Neural progenitor cell (in vitro differentiated cells): ENCODE results near the gene NOXA1. TPM values are rescaled to one million over a fixed set of nuclear protein-coding genes. Genes with fewer than 3 reads are reported as not detected.

Experiments used
- DNase-seq: peaks from one replicate; pipeline ENCODE4 v3.0.0-alpha.2; 2016; ENCODE audit warnings: low spot score
- H2AFZ ChIP-seq: fragments of 200-600 bp; sonication (generic); replicated peaks from 2 replicates; pipeline ENCODE4 v1.6.1; 2016; ENCODE audit warnings: antibody characterized with exemption
- H3F3A ChIP-seq: fragments of 200-600 bp; sonication (generic); 2 replicates; pipeline ENCODE4 v1.6.1; 2016; ENCODE audit warnings: antibody characterized with exemption, low read depth
- H3K27ac ChIP-seq: fragments of 200-600 bp; sonication (generic); 2 replicates; pipeline ENCODE4 v1.5.1; 2016; ENCODE audit warnings: mild to moderate bottlenecking
- H3K27me3 ChIP-seq: fragments of 200-600 bp; sonication (generic); 2 replicates; pipeline ENCODE4 v1.6.1; 2016; ENCODE audit warnings: mild to moderate bottlenecking, moderate library complexity
- H3K36me3 ChIP-seq: fragments of 200-600 bp; sonication (generic); 2 replicates; pipeline ENCODE4 v1.5.1; 2016
- H3K4me1 ChIP-seq: fragments of 200-600 bp; sonication (generic); 2 replicates; pipeline ENCODE4 v1.6.1; 2016; ENCODE audit warnings: mixed run types
- H3K4me2 ChIP-seq: fragments of 200-600 bp; sonication (generic); 2 replicates; pipeline ENCODE4 v1.6.1; 2016
- H3K4me3 ChIP-seq: fragments of 200-600 bp; sonication (generic); 2 replicates; pipeline ENCODE4 v1.5.1; 2016
- H3K79me2 ChIP-seq: fragments of 200-600 bp; sonication (generic); 2 replicates; pipeline ENCODE4 v1.6.1; 2016; ENCODE audit warnings: low read depth
- H3K9ac ChIP-seq: fragments of 200-600 bp; sonication (generic); 2 replicates; pipeline ENCODE4 v1.6.1; 2016
- H3K9me3 ChIP-seq: fragments of 200-600 bp; sonication (generic); 2 replicates; pipeline ENCODE4 v1.5.1; 2016; ENCODE audit warnings: low read depth
- H4K20me1 ChIP-seq: fragments of 200-600 bp; sonication (generic); 2 replicates; pipeline ENCODE4 v1.6.1; 2016; ENCODE audit warnings: low read depth
- H3K27ac Mint-ChIP-seq: 3 replicates; pipeline ENCODE4 v1.8.0; 2021; ENCODE audit warnings: mixed read lengths
- H3K27me3 Mint-ChIP-seq: 2 replicates; pipeline ENCODE4 v1.8.0; 2022; ENCODE audit warnings: low read depth, mild to moderate bottlenecking, inconsistent platforms, moderate library complexity, mixed read lengths; ENCODE audit not compliant: insufficient read depth
- H3K36me3 Mint-ChIP-seq: 3 replicates; pipeline ENCODE4 v1.8.0; 2021; ENCODE audit warnings: mixed read lengths
- H3K4me1 Mint-ChIP-seq: 3 replicates; pipeline ENCODE4 v1.8.0; 2021; ENCODE audit warnings: mixed read lengths
- H3K4me3 Mint-ChIP-seq: 3 replicates; pipeline ENCODE4 v1.8.0; 2021; ENCODE audit warnings: mild to moderate bottlenecking, moderate library complexity, mixed read lengths
- H3K9me3 Mint-ChIP-seq: 3 replicates; pipeline ENCODE4 v1.8.0; 2020; ENCODE audit warnings: mixed read lengths
- EZH2 ChIP-seq: fragments of 200-600 bp; sonication (generic); IDR thresholded peaks from 2 replicates; pipeline ENCODE4 v1.6.1; 2017; ENCODE audit warnings: antibody characterized with exemption, mild to moderate bottlenecking, moderate library complexity
- EZH2phosphoT487 ChIP-seq: fragments of 200-600 bp; sonication (generic); IDR thresholded peaks from 2 replicates; pipeline ENCODE4 v1.6.1; 2017; ENCODE audit warnings: antibody characterized with exemption
- total RNA-seq: library from RNA; depleted of rRNA; stranded (reverse); fragments of >200 nt; gene quantifications from 2 replicates; pipeline ENCODE4 v1.2.3, GENCODE V29; 2015; ENCODE audit warnings: low replicate concordance
- TF ChIP-seq, protein P1 (sequence below): fragments of 200-600 bp; sonication (generic); IDR thresholded peaks from 2 replicates; pipeline ENCODE4 v1.5.1; 2017; ENCODE audit warnings: antibody characterized with exemption, mild to moderate bottlenecking

Gene NOXA1
- total RNA-seq, 1 donor from 2014 or later, result 0.39 TPM

DNA sequence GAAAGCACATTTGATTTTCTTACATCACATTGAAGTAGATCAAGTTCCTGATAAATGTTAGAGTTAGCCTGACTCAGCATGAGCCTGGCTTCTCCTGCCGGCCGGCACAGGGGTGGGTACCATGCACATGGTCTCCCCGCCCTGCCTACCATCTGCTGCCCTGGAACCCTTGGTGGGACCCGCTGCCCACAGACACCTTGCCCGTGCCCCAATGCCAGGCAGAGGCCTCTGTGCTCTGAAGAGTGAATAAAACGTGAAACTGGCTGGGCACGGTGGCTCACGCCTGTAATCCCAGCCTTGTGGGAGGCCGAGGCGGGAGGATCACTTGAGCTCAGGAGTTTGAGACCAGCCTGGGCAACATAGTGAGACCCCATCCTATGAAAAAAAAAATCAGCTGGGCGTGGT, 17.5 kb upstream of the NOXA1 start:
- Histone ChIP-seq H3K27me3 (peaks cover 10% of the 10 kb centered on the region), H3K79me2 (no peaks in the 10 kb centered on the region), H3K4me3 (no peak overlapping the region), H3F3A (no peaks in the 10 kb centered on the region), H3K9me3 (no peaks in the 10 kb centered on the region), H2AFZ (no peak overlapping the region), H4K20me1 (peaks cover 32% of the 10 kb centered on the region), H3K4me2 (no peak overlapping the region), H3K9ac (no peak overlapping the region), H3K4me1 (peaks cover 7% of the 10 kb centered on the region), H3K27ac (no peak overlapping the region), H3K36me3 (no peaks in the 10 kb centered on the region)
- no peak for DNase-seq
- H3K4me3 Mint-ChIP-seq, result peak overlapping the region; percentile 57
- no peak overlapping the region for H3K27ac Mint-ChIP-seq
- peaks cover 12% of the 10 kb centered on the region for H3K36me3 Mint-ChIP-seq
- peaks cover 10% of the 10 kb centered on the region for H3K4me1 Mint-ChIP-seq
- no peak for TF ChIP-seq EZH2
- TF ChIP-seq, protein P1, sequence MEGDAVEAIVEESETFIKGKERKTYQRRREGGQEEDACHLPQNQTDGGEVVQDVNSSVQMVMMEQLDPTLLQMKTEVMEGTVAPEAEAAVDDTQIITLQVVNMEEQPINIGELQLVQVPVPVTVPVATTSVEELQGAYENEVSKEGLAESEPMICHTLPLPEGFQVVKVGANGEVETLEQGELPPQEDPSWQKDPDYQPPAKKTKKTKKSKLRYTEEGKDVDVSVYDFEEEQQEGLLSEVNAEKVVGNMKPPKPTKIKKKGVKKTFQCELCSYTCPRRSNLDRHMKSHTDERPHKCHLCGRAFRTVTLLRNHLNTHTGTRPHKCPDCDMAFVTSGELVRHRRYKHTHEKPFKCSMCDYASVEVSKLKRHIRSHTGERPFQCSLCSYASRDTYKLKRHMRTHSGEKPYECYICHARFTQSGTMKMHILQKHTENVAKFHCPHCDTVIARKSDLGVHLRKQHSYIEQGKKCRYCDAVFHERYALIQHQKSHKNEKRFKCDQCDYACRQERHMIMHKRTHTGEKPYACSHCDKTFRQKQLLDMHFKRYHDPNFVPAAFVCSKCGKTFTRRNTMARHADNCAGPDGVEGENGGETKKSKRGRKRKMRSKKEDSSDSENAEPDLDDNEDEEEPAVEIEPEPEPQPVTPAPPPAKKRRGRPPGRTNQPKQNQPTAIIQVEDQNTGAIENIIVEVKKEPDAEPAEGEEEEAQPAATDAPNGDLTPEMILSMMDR, result no peak
- TF ChIP-seq EZH2phosphoT487, result no peak
- H3K27me3 Mint-ChIP-seq, result peaks cover 2% of the 10 kb centered on the region
- H3K9me3 Mint-ChIP-seq, result peaks cover 12% of the 10 kb centered on the region

DNA sequence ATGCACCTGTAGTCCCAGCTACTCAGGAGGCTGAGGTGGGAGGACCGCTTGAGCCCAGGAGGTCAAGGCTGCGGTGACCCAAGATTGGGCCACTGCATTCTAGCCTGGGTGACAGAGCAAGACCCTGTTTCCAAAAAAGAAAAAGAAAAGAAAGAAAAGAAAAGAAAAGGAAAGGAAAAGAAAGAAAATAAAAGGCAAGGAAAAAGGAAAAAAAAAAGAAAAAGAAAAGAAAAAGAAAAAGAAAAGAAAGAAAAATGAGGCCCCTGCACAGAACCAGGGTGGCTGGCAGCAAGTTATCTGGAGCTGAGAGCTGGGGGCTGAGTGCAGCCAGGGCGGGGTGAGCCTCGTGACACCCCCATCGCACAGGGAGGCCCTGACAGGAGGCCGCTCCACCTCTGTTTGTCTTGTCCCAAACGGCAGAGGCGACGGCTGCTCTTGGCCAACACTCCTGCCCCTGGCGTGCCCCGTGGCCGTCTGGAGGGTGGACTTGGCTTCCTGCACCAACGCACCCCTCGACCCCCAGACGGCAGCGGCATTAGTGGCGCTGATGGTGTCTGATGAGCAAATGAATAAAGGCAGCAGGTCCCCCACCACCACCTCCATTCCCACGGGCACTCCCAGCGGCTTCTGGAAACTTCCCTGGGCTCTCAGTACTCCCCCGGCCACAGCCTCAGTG, 17.0 kb upstream of the NOXA1 start:
- Histone ChIP-seq H2AFZ (no peak overlapping the region), H3K36me3 (no peaks in the 10 kb centered on the region), H3K4me1 (peaks cover 7% of the 10 kb centered on the region), H3F3A (no peaks in the 10 kb centered on the region), H3K9me3 (no peaks in the 10 kb centered on the region), H3K27ac (no peak overlapping the region), H3K27me3 (peaks cover 10% of the 10 kb centered on the region), H3K9ac (no peak overlapping the region), H3K4me2 (peak overlapping the region; percentile 88), H4K20me1 (peaks cover 32% of the 10 kb centered on the region), H3K4me3 (peak overlapping the region; percentile 44), H3K79me2 (no peaks in the 10 kb centered on the region)
- TF ChIP-seq, protein P1, result no peak
- peaks cover 12% of the 10 kb centered on the region for H3K36me3 Mint-ChIP-seq
- no peak for DNase-seq
- H3K4me3 Mint-ChIP-seq, result peak overlapping the region; percentile 57
- H3K4me1 Mint-ChIP-seq, result peaks cover 10% of the 10 kb centered on the region
- H3K27ac Mint-ChIP-seq, result no peak overlapping the region
- peaks cover 2% of the 10 kb centered on the region for H3K27me3 Mint-ChIP-seq
- peaks cover 12% of the 10 kb centered on the region for H3K9me3 Mint-ChIP-seq

DNA sequence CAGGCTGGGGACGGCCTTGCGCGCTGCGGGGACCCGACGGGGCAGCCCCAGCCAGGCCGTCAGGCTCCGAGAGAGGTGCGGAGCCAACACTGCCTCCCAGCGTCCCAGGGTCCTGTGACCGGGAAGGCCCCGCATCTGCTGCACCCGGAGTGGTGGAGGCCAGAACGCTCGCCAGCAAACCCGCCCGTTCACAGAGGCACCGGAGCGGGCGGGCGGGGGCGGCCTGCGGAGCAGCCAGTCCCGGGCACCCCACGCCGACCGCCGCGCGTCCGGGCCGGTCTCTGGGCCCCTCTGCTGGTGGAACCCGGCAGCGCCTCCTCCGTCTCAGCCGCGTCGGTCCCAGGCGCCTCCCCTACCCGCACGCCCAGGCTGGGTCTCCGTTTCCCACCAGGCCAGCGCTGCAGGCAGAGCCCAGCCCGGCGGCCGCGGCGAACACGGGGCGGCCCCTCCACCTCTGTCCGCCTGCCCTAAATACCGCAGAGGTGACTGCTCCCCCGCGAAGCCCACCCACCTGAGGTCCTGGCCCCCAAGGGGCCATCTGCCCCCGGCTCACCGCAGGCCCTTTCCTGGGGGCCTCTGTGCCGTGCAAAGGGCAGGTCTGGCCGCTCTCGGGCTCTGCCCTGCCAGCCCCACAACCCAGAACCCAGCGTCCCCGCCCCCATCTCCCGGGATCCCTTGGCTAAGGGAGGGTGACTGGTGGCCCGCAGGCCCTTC, 16.2 kb upstream of the NOXA1 start:
- Mint-ChIP-seq H3K4me3 (peak overlapping the region; percentile 43), H3K4me1 (peaks cover 10% of the 10 kb centered on the region), H3K27ac (no peak overlapping the region), H3K27me3 (peaks cover 2% of the 10 kb centered on the region), H3K36me3 (peaks cover 9% of the 10 kb centered on the region), H3K9me3 (peaks cover 7% of the 10 kb centered on the region)
- Histone ChIP-seq H3K27ac (no peak overlapping the region), H3K36me3 (no peaks in the 10 kb centered on the region), H3K9me3 (no peaks in the 10 kb centered on the region), H3K4me1 (peaks cover 10% of the 10 kb centered on the region), H3K4me2 (peak overlapping the region; percentile 88), H3K4me3 (peak overlapping the region; percentile 44), H3K27me3 (peaks cover 10% of the 10 kb centered on the region), H4K20me1 (peaks cover 32% of the 10 kb centered on the region), H2AFZ (no peak overlapping the region), H3K79me2 (no peaks in the 10 kb centered on the region), H3F3A (no peaks in the 10 kb centered on the region), H3K9ac (no peak overlapping the region)
- peak; percentile 93 for DNase-seq
- no peak for TF ChIP-seq EZH2
- TF ChIP-seq, protein P1, result peak; percentile 79
